ENCODE results near the gene RIPK4. TPM values are rescaled to one million over a fixed set of nuclear protein-coding genes. Genes with fewer than 3 reads are reported as not detected.

Gene RIPK4
- total RNA-seq, 1 donor from 2014 or later, result not detected

Other genes with a start within 250 kb of the RIPK4 start
- 18.1 and 18.4 TPM in 2 replicates for gene PRDM15, start 112.3 kb upstream of the RIPK4 start, total RNA-seq
- 9.5 and 10.2 TPM in 2 replicates for gene C2CD2, start 187.0 kb upstream of the RIPK4 start, total RNA-seq
- 31.8 and 33.8 TPM in 2 replicates for gene ZBTB21, start 243.3 kb upstream of the RIPK4 start, total RNA-seq